ENCODE results near the gene CLCN2.

GRCh38 chr3:184317201-184317600 lies 44.2 kb downstream of the CLCN2 start:
- TF ChIP-seq POLR2AphosphoS5 (IDR thresholded peaks at IDR 0.05; ENCODE audit: low read depth, low read length) (0 out of 2 replicates have a peak, but pooled peaks have one; percentile 1), CTCF (IDR thresholded peaks at IDR 0.05 in 2 of 3, conservative IDR thresholded peaks at IDR 0.05 in 1 of 3; ENCODE audit: borderline replicate concordance in 1 of 3, insufficient read depth in 1 of 3, low read depth in 2 of 3, low read length in 2 of 3) (no peak), POLR2A (IDR thresholded peaks at IDR 0.05; ENCODE audit: borderline replicate concordance, extremely low read depth, insufficient read depth, insufficient read length) (no peak), SP1 (IDR thresholded peaks at IDR 0.05; ENCODE audit: low read depth) (no peak), EZH2 (IDR thresholded peaks at IDR 0.05) (no peak), MAX (IDR thresholded peaks at IDR 0.05) (no peak), CEBPB (IDR thresholded peaks at IDR 0.05; ENCODE audit: low read depth) (no peak), ZFX (IDR thresholded peaks at IDR 0.05) (no peak), REST (IDR thresholded peaks at IDR 0.05; ENCODE audit: low read depth) (no peak), JUND (IDR thresholded peaks at IDR 0.05) (no peak), RAD21 (IDR thresholded peaks at IDR 0.05; ENCODE audit: low read depth) (no peak), ZNF274 (IDR thresholded peaks at IDR 0.05; ENCODE audit: low read depth, low read length) (no peak), ZBTB33 (IDR thresholded peaks at IDR 0.05; ENCODE audit: extremely low read depth, insufficient replicate concordance, low read length) (no peak), CBX3 (IDR thresholded peaks at IDR 0.05; ENCODE audit: low read depth) (no peak)
